ENCODE data around the gene SERPINA6.

Gene SERPINA6

DNA sequence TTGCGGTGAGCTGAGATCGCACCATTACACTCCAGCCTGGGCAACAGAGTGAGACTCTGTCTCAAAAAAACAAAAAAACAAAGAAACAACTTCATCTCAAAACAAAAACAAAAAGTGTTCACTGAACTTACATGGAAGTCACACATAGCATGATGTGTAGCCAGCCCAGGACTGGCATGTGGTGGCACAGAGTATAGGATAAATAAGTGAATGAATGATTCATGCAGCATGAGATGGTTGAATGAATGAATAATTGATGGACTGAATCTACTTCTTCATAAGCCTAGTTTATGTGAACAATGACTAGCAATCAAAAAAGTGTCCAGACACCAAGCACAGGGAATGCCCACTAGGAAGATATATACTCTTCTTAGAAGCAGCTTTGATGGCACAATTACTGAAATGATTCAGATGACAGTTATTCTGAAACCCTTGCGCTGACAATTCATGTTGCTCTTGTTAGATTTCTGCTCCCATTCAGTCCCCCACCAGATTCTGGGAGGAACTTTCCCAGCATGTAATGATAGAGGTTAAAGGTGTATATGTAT is 31.6 kb upstream of the SERPINA6 start:
- TF ChIP-seq FOXP2 (optimal IDR thresholded peaks at IDR 0.05; ENCODE audit: borderline replicate concordance, extremely low read depth, extremely low read length, insufficient read depth) (no peak), POLR2AphosphoS5 (IDR thresholded peaks at IDR 0.05; ENCODE audit: low read depth, low read length) (no peak), SIN3A (IDR thresholded peaks at IDR 0.05; ENCODE audit: borderline replicate concordance, insufficient read depth, low read length) (no peak), TAF1 (IDR thresholded peaks at IDR 0.05; ENCODE audit: borderline replicate concordance, insufficient read depth, low read length) (no peak)
- TF ChIP-seq, protein P1, sequence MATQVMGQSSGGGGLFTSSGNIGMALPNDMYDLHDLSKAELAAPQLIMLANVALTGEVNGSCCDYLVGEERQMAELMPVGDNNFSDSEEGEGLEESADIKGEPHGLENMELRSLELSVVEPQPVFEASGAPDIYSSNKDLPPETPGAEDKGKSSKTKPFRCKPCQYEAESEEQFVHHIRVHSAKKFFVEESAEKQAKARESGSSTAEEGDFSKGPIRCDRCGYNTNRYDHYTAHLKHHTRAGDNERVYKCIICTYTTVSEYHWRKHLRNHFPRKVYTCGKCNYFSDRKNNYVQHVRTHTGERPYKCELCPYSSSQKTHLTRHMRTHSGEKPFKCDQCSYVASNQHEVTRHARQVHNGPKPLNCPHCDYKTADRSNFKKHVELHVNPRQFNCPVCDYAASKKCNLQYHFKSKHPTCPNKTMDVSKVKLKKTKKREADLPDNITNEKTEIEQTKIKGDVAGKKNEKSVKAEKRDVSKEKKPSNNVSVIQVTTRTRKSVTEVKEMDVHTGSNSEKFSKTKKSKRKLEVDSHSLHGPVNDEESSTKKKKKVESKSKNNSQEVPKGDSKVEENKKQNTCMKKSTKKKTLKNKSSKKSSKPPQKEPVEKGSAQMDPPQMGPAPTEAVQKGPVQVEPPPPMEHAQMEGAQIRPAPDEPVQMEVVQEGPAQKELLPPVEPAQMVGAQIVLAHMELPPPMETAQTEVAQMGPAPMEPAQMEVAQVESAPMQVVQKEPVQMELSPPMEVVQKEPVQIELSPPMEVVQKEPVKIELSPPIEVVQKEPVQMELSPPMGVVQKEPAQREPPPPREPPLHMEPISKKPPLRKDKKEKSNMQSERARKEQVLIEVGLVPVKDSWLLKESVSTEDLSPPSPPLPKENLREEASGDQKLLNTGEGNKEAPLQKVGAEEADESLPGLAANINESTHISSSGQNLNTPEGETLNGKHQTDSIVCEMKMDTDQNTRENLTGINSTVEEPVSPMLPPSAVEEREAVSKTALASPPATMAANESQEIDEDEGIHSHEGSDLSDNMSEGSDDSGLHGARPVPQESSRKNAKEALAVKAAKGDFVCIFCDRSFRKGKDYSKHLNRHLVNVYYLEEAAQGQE (IDR thresholded peaks at IDR 0.05; ENCODE audit: insufficient read depth in 1 of 2, low read depth in 2 of 2, low read length in 2 of 2), result no peak

DNA sequence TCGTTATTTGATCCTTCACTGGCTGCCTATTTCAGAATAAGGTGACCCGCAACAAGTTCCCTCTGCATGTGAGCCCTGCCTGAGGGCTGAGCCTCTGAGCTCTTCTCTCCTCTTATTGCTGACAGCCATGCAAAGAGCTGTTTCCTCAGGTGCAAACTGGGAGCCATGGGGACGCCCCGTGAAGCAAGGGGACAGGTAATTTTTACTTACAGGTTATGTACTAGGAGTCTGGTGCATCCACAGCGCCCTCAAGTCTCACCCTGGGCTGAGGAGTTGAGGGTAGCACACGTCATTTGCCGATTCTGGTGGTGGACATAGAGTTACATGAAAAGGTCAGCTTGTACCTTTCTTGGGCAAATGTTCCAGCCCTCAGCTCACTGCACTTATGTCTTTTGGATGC is 26.1 kb upstream of the SERPINA6 start:
- TF ChIP-seq POLR2AphosphoS5 (IDR thresholded peaks at IDR 0.05; ENCODE audit: low read depth, low read length), result no peak
- TF ChIP-seq SIN3A (IDR thresholded peaks at IDR 0.05; ENCODE audit: borderline replicate concordance, insufficient read depth, low read length), result no peak

DNA sequence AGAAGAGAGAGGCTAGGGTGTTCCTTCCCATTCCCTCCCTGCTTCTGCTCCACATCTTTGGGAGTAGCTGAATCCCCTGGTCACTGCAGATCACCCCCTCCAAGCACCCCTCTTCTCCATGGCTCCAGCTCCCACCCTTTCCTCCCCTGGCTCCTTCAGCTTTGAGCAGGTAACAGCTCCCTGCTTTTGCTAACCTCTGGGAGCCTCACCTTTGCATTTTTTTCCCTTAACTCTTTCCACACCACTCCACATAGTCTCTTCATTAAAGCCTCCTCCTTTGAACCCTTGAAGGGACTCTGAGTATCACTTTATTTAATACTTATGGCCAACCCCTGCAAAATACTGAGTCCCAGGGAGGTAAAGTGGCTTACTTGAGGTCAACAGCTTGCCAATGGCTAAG is 25.7 kb upstream of the SERPINA6 start:
- no peak for TF ChIP-seq SIN3A (IDR thresholded peaks at IDR 0.05; ENCODE audit: borderline replicate concordance, insufficient read depth, low read length)
- TF ChIP-seq POLR2AphosphoS5 (IDR thresholded peaks at IDR 0.05; ENCODE audit: low read depth, low read length), result no peak
- TF ChIP-seq, protein P1 (IDR thresholded peaks at IDR 0.05; ENCODE audit: insufficient read depth in 1 of 2, low read depth in 2 of 2, low read length in 2 of 2), result no peak
- no peak for TF ChIP-seq FOXP2 (optimal IDR thresholded peaks at IDR 0.05; ENCODE audit: borderline replicate concordance, extremely low read depth, extremely low read length, insufficient read depth)
- TF ChIP-seq TAF1 (IDR thresholded peaks at IDR 0.05; ENCODE audit: borderline replicate concordance, insufficient read depth, low read length), result no peak

DNA sequence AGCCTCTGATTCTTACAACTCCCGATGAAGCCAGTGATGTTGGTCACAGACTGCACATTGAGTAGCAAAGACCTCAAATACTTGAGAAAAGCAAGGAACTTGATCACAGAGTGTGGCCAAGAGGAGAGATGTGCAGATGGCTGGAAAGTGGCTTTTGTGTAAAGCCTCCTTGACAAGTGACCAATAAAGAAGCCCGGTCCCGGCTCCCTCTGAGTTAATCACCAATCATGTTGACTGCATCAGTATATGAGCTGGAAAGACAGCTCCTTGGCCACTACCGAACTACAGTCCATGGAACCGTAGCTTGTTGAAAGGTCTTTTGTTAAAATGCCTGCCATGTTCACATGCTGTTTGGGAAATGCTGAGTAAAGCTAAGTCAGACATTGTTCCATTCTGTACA is 23.7 kb upstream of the SERPINA6 start:
- TF ChIP-seq, protein P1 (IDR thresholded peaks at IDR 0.05; ENCODE audit: insufficient read depth in 1 of 2, low read depth in 2 of 2, low read length in 2 of 2), result no peak
- TF ChIP-seq POLR2AphosphoS5 (IDR thresholded peaks at IDR 0.05; ENCODE audit: low read depth, low read length) (no peak), SIN3A (IDR thresholded peaks at IDR 0.05; ENCODE audit: borderline replicate concordance, insufficient read depth, low read length) (no peak), TAF1 (IDR thresholded peaks at IDR 0.05; ENCODE audit: borderline replicate concordance, insufficient read depth, low read length) (no peak), FOXP2 (optimal IDR thresholded peaks at IDR 0.05; ENCODE audit: borderline replicate concordance, extremely low read depth, extremely low read length, insufficient read depth) (no peak)

DNA sequence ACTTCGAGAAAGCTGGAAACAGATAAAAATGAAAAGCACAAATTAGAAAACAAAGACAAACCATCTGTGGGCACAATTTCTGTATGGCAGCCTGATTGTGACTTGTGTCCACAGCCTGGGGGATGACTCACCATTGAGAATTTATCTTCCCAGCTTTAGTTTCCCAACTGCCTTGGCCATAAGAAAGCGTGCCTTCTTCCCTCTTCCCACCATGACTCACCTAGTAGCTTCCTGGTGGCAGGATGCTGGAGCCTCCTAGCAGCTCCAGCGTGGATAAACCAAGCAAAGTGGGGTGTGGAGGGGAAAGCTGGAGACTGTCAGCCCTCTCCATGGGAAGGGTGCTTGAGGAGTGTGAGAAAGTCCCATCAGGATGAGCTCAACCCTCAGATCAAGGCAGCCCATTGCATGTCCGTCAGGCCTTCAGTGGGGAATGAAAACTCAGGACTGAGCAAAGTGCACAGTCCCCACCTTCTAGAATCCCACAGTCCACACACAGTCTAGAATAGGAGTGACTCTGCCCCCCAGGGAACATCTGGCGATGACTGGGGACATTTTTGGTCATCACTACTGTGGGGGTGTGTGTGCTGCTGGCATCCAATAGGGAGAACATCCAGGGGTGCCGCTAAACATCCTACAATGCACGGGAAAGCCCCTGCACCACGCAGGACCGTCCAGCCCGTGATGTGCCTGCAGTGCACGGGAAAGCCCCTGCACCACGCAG is 22.4 kb upstream of the SERPINA6 start:
- TF ChIP-seq FOXP2 (optimal IDR thresholded peaks at IDR 0.05; ENCODE audit: borderline replicate concordance, extremely low read depth, extremely low read length, insufficient read depth) (no peak), TAF1 (IDR thresholded peaks at IDR 0.05; ENCODE audit: borderline replicate concordance, insufficient read depth, low read length) (no peak), POLR2AphosphoS5 (IDR thresholded peaks at IDR 0.05; ENCODE audit: low read depth, low read length) (no peak), SIN3A (IDR thresholded peaks at IDR 0.05; ENCODE audit: borderline replicate concordance, insufficient read depth, low read length) (no peak)
- TF ChIP-seq, protein P1 (IDR thresholded peaks at IDR 0.05; ENCODE audit: insufficient read depth in 1 of 2, low read depth in 2 of 2, low read length in 2 of 2), result no peak

Data from PFSK-1 (cell line).